Esophagus muscularis mucosa (tissue), 4 donors: ENCODE results near the gene TTBK2.

ENCODE experiments used
- EP300 ChIP-seq: sonication (generic); formaldehyde crosslinking; IDR thresholded peaks from one replicate; pipeline ENCODE4 v1.6.1; 2017; ENCODE audit warnings: antibody characterized with exemption
- POLR2A ChIP-seq: fragments of 450-650 bp; IDR thresholded peaks from one replicate; pipeline ENCODE4 v1.6.1; 2017; ENCODE audit warnings: antibody characterized with exemption, moderate library complexity, mild to moderate bottlenecking, low read depth
- POLR2AphosphoS5 ChIP-seq, 2 donors: sonication (generic); formaldehyde crosslinking; IDR thresholded peaks; one replicate each; pipeline ENCODE4 v1.6.1; 2017; ENCODE audit warnings: antibody characterized with exemption in 2 of 2
- TF ChIP-seq, protein P1 (sequence below), 3 experiments: fragments of 200-600 bp in 2 of 3; fragments of 450-650 bp in 1 of 3; sonication (generic) in 2 of 3; IDR thresholded peaks; one replicate each; pipeline ENCODE4 v1.5.1; 2017 to 2019; ENCODE audit warnings: antibody characterized with exemption in 3 of 3, mild to moderate bottlenecking in 2 of 3, moderate library complexity in 1 of 3

DNA sequence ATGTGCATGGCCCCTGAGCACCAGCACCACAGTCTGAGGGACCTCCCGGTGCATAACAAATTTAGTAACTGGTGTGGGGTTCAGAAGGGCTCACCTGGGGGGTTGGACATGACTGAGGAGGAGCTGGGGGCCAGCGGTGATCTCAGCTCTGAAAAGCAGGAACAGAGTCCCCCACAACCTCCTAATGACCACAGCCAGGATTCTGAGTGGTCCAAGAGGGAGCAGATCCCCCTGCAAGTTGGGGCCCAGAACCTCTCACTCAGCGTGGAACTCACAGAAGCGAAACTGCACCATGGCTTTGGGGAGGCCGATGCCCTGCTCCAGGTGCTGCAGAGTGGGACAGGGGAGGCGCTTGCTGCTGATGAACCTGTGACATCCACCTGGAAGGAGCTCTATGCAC, 226.6 kb downstream of the TTBK2 start:
- no peak for TF ChIP-seq POLR2A
- TF ChIP-seq, protein P1, sequence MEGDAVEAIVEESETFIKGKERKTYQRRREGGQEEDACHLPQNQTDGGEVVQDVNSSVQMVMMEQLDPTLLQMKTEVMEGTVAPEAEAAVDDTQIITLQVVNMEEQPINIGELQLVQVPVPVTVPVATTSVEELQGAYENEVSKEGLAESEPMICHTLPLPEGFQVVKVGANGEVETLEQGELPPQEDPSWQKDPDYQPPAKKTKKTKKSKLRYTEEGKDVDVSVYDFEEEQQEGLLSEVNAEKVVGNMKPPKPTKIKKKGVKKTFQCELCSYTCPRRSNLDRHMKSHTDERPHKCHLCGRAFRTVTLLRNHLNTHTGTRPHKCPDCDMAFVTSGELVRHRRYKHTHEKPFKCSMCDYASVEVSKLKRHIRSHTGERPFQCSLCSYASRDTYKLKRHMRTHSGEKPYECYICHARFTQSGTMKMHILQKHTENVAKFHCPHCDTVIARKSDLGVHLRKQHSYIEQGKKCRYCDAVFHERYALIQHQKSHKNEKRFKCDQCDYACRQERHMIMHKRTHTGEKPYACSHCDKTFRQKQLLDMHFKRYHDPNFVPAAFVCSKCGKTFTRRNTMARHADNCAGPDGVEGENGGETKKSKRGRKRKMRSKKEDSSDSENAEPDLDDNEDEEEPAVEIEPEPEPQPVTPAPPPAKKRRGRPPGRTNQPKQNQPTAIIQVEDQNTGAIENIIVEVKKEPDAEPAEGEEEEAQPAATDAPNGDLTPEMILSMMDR (IDR thresholded peaks at IDR 0.05) = no peak
- no peak for TF ChIP-seq POLR2AphosphoS5 (IDR thresholded peaks at IDR 0.05)
- TF ChIP-seq EP300 = no peak
